ENCODE data around the gene GLP2R.

GLP2R gene

DNA sequence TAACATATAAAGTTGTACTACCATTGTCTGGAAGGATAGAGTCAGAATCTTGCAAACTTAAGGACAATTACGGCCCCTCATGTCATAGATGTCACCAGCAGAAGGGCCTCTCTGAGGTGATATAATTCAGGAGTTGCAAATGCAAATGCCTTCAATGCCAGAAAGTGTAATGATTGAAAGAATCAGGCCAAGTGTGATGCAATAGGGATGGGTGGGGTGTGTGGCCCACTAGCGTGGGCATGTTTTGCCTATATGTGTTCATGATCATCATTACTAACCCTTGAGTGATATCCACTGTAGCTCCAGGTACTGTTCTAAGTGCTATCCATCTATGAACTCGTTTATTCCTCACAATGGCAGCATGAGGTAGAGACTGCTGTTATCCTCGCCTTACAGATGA is 35.4 kb upstream of the GLP2R start:
- no peak for DNase-seq (ENCODE audit: low read depth)
- H3K4me3 ChIP-seq (ENCODE audit: low read length) = no peak overlapping the region
- TF ChIP-seq, protein P1, sequence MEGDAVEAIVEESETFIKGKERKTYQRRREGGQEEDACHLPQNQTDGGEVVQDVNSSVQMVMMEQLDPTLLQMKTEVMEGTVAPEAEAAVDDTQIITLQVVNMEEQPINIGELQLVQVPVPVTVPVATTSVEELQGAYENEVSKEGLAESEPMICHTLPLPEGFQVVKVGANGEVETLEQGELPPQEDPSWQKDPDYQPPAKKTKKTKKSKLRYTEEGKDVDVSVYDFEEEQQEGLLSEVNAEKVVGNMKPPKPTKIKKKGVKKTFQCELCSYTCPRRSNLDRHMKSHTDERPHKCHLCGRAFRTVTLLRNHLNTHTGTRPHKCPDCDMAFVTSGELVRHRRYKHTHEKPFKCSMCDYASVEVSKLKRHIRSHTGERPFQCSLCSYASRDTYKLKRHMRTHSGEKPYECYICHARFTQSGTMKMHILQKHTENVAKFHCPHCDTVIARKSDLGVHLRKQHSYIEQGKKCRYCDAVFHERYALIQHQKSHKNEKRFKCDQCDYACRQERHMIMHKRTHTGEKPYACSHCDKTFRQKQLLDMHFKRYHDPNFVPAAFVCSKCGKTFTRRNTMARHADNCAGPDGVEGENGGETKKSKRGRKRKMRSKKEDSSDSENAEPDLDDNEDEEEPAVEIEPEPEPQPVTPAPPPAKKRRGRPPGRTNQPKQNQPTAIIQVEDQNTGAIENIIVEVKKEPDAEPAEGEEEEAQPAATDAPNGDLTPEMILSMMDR (conservative IDR thresholded peaks at IDR 0.05; ENCODE audit: low read depth, low read length) = no peak

DNA sequence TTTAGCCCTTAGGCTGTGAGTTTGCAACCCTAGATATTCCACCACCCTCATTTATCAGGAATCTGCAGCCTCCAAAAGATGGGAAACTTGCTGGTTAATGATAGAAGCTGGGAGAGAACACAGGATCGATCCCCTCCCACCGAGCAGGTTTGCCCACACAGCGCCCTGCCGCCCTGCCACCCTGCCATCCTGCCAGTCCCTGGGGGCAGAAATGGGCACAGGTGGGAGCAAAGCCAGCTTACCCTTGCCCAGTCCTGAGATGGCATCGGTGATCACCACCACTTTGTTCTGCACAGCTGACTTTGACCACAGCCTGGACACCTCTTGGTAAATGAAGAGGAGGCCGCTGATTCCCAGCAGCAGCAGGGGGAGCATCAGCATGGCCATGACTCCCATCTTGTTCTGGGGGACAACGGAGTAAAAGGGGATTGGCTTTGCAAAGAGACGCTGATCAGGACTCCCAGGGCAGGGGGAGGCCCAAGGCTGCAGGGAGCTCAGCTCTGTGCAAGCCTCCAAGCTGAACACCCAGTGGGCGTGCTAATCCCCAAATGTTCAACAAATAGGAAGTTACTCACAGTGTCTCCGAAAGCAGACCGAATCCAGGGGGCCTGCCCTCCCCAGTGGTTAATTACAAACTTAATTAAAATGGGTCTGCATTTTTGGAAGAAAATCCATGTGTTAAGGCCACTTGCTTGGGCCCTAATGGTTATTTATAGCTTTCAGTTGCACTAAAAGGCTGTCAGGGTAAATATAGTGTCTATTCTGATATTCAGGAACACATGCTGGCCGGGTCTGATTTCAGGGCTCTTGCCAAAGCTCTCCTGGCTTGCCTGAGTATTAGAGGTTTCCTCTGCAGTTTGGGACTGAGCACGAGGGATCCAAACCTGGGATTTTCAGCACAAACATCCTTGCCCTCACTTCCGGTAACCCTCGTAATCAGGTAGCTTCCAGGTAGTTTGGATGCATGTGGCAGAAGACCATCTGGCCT is 34.5 kb upstream of the GLP2R start, which contains the start of gene DHRS7C:
TSS of gene DHRS7C (minus strand) at position 704 of the 988 bp plus-strand sequence. CDS start at position 396, 308 bp downstream.
- TF ChIP-seq, protein P1 (conservative IDR thresholded peaks at IDR 0.05; ENCODE audit: low read depth, low read length) = no peak
- no peak for DNase-seq (ENCODE audit: low read depth)
- no peak within 1 kb of the TSS for H3K4me3 ChIP-seq (ENCODE audit: low read length)

DNA sequence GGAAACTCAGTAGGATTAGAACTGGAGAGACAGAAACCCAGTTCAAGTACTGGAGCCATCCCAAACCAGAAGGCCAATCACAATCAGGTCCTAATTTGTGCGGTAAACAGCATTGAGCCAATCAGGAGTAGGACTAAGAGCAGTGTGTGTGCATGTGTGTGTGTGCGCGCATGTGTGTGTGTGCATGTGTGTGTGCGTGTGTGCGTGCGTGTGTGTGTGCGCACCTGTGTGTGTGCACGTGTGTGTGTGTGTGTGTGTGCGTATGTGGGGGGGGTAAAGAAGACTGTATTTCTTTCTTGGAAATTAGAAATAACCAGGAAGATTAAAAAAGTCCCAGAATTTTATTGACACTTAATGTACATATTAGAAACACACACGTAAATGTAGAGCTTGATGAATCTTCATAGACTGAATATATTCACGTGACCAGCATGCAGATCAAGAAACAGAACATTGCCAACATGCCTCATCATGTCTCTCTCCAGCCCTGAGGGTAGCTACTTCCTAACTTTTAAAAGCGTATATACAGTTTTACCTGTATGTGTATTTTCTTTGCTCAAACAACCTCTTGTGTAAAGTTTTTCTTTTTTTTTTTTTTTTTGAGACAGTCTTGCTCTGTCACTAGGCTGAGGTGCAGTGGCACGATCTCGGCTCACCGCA is 33.4 kb upstream of the GLP2R start:
- TF ChIP-seq, protein P1 (conservative IDR thresholded peaks at IDR 0.05; ENCODE audit: low read depth, low read length) = no peak
- no peak for DNase-seq (ENCODE audit: low read depth)
- H3K4me3 ChIP-seq (ENCODE audit: low read length) = no peak overlapping the region

DNA sequence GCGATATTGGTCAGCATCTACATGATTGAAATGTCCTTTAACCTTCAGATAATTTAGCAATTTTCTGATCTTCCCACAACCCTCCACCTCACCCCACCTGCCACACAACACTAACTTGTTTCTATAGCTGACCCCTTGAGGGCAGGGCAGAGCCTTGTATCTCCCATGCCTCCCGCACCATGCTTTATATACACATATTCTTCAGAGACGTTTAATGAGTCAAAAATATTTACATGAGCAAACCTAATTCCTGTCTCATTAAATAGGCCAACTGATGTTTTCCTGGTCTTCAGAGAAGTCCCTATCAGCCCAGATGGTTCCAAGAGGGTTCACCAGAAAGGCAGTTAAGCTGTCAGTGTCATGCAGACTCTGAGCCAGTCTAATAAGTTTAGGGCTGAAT is 27.7 kb upstream of the GLP2R start:
- DNase-seq (ENCODE audit: low read depth) = no peak
- H3K4me3 ChIP-seq (ENCODE audit: low read length) = no peak overlapping the region
- TF ChIP-seq, protein P1 (conservative IDR thresholded peaks at IDR 0.05; ENCODE audit: low read depth, low read length) = no peak

DNA sequence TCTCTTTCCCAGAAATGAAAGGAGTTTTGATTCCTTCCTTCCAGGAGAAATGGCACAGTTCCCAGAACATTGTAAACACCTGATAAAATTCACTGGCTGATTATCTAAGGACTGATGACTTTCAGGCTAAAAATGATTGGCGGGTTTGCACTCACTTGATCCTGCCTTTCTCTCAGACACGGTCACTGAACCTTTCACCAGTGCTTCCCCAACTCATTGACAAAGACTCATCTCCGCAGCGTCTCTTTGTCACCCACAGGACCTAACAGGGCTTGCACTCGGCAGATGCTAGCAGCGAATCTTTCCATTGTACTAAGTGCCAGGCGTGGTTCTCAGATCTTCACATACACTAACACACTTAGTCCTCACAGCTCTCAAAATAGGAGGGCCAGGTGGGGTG is 27.0 kb upstream of the GLP2R start:
- TF ChIP-seq, protein P1 (conservative IDR thresholded peaks at IDR 0.05; ENCODE audit: low read depth, low read length) = no peak
- DNase-seq (ENCODE audit: low read depth) = no peak
- H3K4me3 ChIP-seq (ENCODE audit: low read length) = no peak overlapping the region

DNA sequence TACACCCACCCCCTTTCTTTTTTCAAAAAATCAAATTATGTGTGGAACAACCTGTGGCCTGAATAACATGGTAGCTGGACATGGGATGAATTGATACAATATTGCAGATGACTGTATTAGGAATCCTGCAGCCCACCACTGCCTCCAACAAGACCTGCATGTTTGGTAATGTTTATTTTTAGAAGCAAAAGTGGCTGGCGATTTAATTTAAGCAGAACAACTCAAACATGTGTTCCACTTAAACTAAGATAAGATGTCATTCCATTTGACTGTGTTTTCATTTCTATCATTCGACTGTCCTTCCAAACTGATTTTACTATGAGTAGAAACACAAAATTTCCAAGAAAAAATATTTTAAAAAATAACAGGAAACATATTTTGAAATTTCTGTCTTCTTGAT is 24.2 kb upstream of the GLP2R start:
- H3K4me3 ChIP-seq (ENCODE audit: low read length) = no peak overlapping the region
- no peak for DNase-seq (ENCODE audit: low read depth)
- TF ChIP-seq, protein P1 (conservative IDR thresholded peaks at IDR 0.05; ENCODE audit: low read depth, low read length) = no peak
